ENCODE data around the gene RUNDC3A.
"Not testable (repeated sequence)": the region's sequence is repeated elsewhere in the genome, so short reads cannot be mapped to it uniquely, and the experiment has no call there.

RUNDC3A gene

DNA sequence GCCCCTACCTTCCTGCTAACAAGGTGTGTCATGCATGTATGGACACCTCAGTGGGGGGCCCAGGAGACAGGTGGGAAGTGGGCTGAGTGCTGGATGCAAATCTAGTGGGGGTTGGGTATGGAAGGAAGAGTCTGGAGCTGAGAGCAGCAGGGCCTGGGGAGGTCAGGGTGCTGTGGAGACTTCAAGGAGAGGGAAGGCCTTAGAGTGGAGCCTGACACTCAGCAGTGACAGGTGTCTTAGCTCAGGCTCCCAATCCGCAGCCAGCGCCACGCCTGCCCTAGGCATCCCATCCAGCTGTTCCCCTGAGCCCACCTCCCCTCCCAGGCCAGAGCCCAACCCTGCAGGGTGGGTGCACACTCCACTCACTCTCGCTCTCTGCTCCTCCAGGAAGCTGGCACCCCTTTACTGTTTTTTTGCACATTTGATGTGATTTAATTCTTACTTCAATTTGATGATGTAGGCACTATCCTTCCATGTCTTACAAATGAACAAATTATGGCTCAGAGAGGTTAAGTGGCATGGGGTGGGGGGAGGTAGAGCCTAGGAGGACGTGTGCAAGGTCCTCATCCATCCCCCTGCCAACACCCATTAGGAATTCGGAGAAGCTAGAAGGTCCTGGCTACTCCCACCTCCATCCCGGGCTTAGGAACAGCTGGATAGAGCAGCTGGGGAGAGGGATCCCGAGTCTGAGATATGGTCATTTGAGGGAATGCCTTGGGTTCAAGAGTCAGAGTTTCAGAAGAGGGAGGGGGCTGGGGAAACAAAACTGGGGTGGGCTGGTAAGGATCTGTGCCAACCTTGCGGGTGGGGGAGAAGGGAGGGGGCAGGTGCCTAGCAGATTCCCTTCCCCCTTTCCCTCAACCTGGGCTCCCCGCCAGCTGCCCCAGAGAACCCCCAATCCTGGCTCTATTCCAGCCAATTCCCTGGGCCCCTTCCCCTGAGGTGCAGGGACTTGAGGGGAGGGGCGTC lies 53.2 kb downstream of the RUNDC3A start:
- DNase-seq: no peak

DNA sequence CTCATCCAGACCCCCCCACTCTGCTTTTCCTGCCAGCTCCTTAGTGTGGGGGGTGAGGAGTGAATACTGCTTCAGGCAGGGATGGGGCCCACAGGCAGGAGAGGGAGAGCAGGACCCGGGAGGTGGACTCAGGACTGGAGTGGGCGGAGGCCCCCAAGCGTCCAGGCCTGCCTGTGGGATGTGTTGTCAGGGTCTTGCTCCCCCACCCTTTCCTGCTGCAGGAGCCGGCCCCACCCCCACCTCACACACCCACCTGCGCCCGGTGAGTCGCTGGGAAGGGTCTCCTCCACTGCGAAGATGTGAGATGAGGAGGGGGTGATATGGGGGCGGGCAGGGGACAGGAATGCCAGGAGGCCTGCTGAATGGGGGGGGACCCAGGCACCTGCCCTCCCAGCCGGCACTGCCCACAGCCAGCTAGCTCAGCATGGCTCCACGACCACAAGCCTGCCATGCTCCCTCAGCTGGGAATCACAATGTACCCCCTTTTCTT lies 54.1 kb downstream of the RUNDC3A start:
- DNase-seq: no peak

DNA sequence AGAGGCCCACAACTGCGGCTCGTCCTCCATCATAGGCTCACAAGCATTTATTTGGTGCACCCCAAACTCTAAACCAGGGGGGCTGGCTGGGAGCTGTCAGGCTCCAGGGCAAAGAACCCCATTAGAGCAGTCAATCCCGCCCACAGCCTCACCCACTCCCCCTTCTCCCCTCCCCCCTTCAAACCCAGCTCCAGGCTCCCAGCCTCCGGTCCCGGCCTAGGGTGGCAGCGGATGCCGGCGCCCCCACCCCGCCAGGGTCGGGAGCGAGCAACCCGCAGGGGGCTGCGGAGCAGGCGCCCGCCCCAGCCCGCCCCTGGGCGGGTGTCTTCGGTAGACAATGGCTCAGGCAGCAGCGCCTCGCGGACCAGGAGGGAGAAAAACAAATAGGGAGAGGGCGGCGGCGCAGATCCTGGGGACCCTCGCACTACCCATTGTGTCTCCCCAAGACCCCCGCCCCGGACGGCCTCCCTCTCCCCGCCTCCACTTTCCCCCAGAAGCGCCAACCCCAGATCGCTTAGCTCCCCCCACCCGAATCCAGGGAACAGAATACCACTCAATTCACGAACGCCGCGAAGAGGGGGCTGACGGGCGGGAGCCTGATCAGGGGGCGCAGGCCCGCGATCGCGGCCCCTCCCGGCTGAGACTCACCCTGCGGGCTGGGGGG lies 54.7 kb downstream of the RUNDC3A start:
- no peak for DNase-seq

DNA sequence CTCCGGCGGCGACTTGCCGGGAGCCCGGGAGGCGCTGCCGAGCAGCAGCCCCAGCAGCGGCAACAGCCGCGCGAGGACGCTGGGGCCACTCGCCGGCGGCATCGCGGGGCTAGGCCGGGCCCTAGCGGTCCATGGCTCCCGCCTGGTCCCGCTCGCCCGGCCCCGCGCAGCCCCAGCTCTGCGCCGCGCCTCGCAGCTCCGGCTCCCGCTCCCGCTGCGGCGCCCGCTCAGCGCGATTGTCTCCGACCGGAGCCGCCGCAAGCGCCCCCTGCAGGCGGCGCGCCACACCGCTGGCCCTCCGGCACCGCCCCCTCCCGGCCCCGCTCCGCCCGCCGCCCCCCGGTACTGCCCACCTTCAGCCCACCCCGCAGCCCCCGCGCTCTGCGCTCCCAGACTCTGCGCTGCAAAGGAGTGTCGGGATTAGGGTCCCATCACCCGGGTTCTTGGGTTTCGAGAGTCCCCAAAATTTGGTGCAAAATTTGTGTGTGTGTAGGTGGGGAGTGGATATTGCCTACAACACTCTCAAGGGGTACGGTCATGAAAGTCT lies 55.3 kb downstream of the RUNDC3A start, which contains the start of gene FAM171A2:
FAM171A2 (minus strand) TSS at position 241 of the 547 bp plus-strand sequence; CDS start at position 102, 139 bp downstream.
- DNase-seq: peak; percentile 65 to 71

DNA sequence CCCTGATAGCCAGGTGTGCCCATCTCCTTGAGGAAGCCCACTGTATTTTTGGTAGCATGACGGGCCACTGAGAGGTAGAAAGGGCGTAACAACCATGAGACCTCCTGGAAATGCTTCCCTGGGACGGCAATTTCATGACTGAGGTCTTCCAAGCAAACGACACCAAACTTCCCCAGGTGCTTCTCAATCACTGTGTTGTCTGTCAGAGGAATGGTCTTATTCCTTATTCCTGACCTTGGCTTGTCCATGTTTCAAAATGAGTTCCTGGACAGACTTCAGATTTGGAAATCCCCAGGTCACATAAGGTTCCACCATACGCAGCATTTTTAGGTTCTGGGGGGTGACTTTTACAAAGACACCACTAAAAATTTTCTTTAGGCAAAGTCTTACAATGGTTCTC lies 56.6 kb downstream of the RUNDC3A start:
- DNase-seq: not testable (repeated sequence)

DNA sequence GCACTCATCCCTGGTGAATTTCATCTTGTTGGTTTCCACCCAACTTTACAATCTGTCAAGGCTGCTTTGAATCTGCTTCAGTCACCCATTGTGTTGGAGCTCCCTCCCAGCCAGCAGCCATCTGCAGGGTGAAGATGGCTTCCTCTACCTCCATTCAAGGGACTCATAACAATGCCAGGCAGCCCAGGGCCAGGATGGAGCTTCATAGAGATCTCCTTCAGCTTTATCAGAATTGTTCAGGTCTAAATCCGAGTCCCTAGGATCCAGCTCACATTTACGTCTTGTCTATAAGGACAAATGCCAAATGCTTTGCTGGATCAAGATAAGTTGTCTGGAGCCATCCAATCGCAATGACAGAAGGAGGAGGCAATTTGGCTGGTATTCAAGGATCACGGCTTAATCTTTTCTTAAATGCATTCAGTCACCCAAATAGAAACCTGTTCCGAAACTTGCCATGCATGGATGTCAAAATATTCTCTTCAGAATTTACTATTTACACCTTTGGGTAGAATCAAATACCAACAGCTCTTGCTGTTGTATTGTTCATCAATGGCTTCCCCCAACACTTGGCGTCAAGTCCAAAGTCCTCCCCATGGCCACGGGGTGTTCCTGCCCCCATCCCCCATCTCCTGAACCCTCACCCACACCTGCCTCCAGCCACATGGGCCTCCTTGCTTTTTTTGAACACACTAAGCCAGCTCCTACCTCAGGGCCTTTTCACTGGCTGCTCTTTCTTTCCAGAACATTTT lies 59.0 kb downstream of the RUNDC3A start:
- DNase-seq: no peak

Measured in CD4-positive, alpha-beta T cell treated with Interleukin-1 beta for 1 hour (primary cell).